Jurkat, Clone E6-1 (cell line): ENCODE results near the gene MAD2L1. TPM values are rescaled to one million over a fixed set of nuclear protein-coding genes. Genes with fewer than 3 reads are reported as not detected.
"Not testable (repeated sequence)": the region's sequence is repeated elsewhere in the genome, so short reads cannot be mapped to it uniquely, and the experiment has no call there.

Experiments used
- DNase-seq: peaks from one replicate; pipeline ENCODE4 v3.0.0-alpha.2; 2011; ENCODE audit warnings: low read depth, low spot score
- H3K4me3 ChIP-seq: 2 replicates; pipeline ENCODE4 v1.5.1; 2011; ENCODE audit warnings: mild to moderate bottlenecking, low read length, control low read depth, moderate library complexity
- polyA plus RNA-seq: library from polyadenylated mRNA; unstranded; fragments of >200 nt; gene quantifications from one replicate; pipeline ENCODE4 v1.2.1, GENCODE V29; 2012; ENCODE audit warnings: missing spikeins; ENCODE audit not compliant: insufficient read length, insufficient read depth

MAD2L1 gene
- 136 TPM for polyA plus RNA-seq

DNA sequence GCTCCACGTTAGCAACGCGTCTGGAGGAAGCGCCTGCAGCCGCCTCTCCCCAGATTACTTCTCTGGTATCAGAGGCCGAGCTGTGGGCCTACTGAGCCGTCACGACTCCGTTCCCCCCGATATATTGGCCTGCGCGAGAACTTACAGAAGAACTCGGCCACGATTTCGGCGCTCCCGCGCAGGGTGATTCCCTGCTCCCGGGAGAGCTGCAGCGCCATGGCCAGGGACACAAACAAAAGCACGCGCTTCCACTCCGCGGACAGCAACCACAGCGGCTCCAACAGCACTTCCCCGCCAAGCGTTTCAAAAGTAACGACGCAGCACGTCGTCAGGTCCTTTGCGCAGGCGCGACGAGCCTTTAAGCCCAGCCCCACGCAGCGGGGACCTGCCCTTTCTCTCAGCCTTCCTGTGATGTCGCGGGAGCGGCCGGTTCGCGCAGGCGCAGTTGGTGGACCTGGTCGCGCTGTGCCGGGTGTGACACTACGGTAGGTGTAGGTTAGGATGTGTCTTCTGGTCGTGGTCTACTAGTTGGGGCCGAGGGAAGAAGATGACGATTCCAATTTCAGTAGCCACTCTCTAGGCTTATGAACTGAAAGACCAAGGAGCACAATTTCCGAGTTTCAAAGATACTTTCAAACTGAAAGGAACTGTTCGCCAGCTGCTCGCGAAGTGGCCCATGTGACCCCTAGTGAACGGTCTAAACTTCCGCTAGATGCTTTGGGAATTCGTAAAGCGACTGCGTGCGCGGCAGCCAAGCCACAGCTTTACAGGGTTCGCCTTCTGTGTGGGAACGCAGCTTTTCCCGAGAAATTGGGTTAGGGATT, at the start of gene MAD2L1:
TSS of gene MAD2L1 (minus strand) at position 332 of the 824 bp plus-strand sequence. CDS start at position 218, 114 bp downstream.
- peak within 1 kb of the TSS; percentile 67 for H3K4me3 ChIP-seq
- DNase-seq, result peak; percentile 97

DNA sequence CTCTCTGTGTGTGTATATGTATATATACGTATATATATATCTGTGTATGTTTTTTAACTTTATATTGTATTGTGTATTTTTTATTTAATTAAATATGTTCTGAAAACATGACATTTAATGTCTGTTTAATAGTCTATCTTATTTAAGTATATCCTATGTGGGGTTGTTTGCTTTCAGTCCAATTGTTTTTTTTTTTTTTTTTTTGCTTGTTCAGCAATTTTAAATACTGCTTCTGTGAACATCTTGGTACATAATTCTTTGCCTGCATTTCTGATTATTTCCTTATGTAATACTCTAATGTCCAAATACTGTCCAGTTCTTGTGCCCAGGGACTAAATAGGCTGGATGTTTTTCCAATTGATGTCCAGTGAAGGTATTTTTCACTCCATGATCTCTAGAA, 45.1 kb upstream of the MAD2L1 start:
- no peak for DNase-seq

DNA sequence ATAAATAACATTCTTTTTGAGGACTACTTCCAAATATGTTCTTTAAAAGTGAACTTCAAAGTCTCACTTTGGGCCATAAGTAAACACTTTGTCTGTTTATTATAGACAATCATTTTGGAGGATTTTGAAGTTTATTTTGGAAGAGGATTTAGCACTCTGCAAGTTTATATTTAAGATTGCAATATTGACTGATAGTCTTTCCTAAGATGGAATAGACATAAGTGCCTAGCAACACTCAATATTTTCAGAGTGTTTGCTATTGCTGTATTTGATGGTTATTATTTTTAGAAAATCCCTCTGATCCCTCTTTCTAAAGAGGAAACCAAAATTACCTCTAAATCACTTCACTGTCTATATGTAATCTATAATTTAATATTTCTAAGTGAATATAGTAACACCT, 42.8 kb upstream of the MAD2L1 start:
- DNase-seq, result no peak
- H3K4me3 ChIP-seq, result no peak overlapping the region

More for the DNA sequence above, 45.1 kb upstream of the MAD2L1 start:
- H3K4me3 ChIP-seq, result no peak overlapping the region

DNA sequence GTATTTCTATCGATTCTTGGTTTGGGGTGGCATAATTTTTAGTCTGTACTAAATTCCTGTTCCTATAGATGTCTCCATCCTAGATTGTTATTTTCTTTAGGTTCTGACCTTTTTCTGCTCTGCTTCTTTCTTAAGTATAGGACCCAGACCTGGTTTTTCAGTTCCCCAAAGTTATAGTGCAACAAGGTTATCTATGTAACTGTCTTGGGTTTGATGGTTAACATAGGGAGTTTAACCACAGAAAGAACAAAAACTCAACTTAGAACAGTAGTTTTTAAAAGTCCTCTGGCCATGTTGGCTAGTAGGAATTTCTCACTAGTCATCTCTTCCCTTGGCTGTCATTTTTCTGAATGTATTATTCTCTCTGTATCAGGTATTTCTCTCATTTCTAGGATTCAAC, 38.8 kb upstream of the MAD2L1 start:
- no peak overlapping the region for H3K4me3 ChIP-seq
- DNase-seq, result no peak

DNA sequence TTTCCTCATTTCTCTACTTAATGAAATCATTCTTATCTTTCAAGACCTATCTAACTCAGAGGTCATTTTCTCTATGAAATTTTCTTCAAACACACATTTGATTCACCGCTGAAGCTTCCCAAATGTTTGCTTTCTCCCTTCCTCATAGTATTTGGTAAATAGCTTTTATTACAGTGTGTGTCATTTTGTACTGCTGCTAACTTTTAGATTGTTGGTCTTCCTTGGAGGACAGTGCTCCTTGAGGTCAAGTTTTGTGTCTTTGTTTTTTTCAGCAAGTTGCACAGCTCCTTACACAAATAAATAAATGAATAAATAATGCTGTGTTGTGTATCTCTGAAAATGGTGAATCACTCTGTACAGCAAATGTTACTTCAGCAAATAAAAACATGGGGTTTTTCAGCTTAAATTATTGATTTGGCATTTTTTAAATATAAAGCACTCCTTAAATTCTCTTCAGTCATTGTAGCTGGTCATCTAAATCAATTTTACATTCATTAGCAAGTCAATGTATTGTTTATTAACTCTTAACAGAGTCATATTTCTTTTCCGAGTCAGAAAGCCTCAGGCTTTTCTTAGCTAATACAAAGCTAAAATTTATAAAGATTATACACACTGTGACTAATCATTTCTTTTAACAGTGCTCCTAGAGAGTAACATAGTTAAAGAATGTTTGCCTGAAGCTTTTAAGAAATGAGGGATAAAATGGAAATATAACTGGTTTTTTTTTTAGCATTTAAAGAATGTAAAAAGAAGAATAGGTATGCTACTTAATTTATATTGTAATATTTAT, 30.1 kb upstream of the MAD2L1 start:
- no peak for DNase-seq
- no peak overlapping the region for H3K4me3 ChIP-seq

DNA sequence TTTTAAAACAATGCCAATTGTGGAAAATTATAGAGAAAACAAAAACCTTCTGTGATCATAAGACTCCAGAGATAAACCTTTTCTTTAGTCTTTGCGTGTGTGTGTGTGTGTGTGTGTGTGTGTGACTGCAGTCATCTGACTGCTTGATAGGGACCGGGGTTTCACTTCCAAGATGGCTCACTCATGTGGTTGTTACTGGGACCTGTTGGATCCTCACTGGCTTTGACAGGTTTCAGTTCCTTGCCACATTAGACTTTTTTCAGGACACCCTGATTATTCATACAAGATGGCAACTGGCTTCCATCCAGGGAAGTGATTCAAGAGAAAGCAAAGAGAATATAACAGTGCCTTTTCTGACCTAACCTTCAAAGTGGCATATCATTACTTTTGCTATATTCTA, 21.9 kb upstream of the MAD2L1 start:
- no peak overlapping the region for H3K4me3 ChIP-seq
- no peak for DNase-seq

DNA sequence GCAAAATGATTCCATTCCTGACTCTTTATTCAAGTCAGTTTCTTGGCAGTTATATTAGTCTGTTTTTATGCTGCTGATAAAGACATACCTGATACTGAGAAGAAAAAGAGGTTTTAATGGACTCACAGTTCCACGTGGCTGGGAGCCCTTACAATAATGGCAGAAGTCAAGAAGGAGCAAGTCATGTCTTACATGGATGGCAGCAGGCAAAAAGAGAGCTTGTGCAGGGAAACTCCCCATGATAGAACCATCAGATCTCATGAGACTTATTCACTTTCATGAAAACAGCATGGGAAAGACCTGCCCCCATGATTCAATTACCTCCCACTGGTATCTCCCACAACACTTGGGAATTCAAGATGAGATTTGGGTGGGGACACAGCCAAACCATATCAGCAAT, 21.4 kb upstream of the MAD2L1 start:
- DNase-seq, H3K4me3 ChIP-seq: not testable (repeated sequence)

DNA sequence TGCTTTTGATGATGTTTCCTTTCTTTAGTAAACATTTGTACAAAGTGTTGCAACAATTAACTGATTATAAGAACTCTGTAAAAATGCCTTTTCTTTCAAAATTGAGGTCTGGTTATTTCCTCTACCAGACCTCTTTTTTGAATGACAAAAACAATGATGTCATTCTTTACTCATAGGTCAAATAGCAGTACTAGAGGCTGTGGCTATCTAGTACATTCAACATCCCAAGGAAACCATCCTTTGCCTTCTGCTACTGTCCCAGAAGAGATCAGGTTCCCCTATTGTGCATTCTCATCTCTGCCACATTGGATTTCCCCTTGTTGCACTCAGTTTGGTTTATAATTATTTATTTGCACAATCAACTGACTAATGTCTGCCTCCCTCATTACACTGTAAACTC, 19.1 kb upstream of the MAD2L1 start:
- no peak overlapping the region for H3K4me3 ChIP-seq
- DNase-seq, result no peak

DNA sequence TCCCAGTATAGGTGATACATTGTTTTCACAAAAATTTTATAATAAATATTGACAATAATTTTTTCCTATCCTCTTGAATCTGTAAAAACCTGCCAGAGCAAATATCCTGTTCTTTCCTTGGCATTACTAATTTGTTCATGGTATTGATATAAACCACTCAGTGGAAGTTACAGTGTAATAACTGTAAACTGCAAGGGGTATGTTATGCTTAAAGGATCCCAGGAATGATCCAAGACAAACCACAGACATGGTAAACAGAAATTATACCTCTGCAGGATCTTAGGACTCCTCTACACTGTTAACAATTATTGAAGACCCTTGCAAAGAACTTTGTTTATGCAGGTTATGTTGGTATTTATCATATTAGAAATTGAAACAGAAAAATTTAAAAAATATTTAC, 17.7 kb upstream of the MAD2L1 start:
- no peak for DNase-seq
- no peak overlapping the region for H3K4me3 ChIP-seq

DNA sequence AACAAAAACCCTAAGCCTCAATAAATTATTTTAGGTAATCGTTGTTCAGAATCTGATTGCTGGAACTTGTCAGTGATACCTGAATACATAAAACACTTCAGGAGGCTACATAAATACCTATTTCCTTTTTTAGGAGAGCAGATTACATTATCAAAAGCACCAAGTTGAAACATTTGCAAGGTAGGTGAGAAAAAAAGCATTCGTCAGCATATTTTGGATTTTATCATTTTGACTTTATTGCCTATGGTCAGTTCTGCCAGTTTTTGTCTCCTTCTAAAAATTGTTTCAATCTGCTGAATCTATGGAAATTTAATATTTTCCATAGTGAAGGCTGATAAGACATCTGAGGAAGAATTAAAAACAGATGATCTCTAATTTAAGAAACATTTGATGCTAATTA, 16.5 kb upstream of the MAD2L1 start:
- no peak overlapping the region for H3K4me3 ChIP-seq
- DNase-seq, result no peak

DNA sequence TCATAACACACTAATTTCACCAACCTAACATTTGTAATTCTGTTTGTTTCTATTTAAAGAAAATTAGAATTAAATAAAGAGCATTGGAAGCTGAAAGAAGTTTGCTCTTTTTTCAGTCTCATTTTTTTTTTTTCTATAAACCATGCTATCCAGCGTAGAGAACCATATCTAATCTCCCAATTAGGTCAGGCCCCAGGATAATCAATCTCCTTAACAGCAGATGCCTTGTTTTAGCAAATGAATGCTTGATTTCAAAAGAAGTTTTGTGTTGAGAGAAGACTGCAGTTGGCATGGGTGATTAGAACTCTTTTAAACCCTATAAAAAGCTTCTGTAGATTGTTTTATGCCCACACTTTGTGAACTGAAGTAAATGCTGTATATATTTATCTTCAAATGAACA, 15.6 kb upstream of the MAD2L1 start:
- no peak overlapping the region for H3K4me3 ChIP-seq
- DNase-seq, result no peak

DNA sequence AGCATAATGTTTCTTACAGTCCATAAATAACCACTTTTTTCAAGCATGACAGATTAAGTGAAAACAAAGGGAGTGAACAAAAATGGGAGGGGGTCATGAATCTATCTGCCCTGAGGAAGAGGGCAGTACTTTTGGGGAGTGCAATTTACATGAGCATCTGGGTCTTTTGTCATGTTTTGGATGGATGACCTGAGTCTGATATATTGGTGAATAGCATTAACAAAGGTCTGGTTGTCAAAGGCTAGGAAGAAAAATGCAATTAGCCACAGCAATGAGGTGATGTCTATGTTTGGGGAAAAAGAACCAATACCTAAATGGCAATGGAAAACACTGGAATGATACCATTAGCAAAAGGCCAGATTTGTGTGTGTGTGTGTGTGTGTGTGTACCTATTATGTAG, 15.1 kb upstream of the MAD2L1 start:
- H3K4me3 ChIP-seq, result no peak overlapping the region
- no peak for DNase-seq

DNA sequence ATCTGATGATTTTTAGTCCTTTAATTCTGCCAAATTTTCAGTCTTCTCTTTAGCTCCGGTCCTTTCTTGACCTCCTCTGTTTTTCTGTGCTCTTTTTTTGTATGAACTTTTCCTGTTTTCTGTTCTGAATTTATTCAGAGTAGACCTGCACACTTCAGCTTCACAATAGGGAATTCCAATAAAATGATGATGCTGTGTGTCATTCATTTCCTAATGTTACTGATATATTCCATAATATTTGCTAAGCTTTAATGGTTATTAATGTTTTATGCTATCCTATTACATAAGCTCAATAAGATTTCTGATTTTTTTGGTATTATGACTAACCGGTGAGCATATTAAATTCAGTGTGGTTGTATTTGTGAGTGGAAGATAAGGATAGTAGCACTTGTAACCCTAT, 13.9 kb upstream of the MAD2L1 start:
- DNase-seq, result no peak
- H3K4me3 ChIP-seq, result no peak overlapping the region

DNA sequence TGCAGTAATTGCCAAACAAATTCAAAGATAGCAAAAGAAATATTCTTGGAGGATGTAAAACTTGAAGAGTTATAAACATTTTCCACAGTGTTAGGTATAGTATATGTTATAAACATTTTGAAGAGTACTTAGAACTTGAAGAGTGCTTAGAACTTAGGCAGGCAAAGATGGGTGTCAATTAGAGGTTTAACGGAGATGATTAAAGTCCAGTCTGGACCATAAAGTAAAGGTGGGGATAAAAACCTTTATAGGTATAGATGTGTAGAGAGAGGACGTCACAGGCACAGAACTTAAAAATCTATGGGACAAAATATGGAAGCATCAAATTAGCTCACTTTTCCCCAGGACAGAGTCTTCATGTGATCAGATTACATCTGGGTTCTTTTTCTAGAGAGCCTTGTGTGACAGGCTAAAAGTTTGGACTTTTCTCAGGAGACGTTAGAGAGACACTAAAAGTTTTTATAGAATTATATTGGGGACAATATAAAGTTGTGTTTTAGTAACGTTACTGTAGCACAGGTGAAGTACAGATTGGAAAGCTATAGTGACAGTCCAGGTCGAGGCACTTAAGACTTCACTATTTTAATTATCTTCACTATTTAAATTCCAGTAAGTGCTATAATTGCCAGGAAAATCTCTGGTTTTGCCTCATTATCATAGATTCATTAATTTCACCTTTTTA, 13.3 kb upstream of the MAD2L1 start:
- DNase-seq, result no peak
- H3K4me3 ChIP-seq, result no peak overlapping the region

DNA sequence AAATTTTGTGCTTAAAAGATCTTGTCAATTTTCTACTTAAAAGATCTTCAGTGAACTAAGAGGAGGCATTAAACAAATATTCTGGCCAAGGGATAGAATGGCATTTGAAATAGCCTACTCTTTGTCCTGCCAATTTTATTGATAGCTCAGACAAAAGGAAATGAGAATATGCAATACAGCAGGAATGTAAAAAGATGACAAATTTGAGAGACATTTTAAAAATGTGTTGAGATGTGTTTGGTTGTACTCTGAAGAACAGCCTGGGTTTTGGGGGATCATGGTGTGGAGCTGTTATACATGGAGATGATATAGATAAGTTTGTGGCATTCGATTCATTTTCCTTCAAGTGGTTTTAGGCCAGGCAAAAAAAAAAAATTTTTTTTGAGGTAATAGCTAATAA, 11.6 kb upstream of the MAD2L1 start:
- no peak for DNase-seq
- H3K4me3 ChIP-seq, result no peak overlapping the region

DNA sequence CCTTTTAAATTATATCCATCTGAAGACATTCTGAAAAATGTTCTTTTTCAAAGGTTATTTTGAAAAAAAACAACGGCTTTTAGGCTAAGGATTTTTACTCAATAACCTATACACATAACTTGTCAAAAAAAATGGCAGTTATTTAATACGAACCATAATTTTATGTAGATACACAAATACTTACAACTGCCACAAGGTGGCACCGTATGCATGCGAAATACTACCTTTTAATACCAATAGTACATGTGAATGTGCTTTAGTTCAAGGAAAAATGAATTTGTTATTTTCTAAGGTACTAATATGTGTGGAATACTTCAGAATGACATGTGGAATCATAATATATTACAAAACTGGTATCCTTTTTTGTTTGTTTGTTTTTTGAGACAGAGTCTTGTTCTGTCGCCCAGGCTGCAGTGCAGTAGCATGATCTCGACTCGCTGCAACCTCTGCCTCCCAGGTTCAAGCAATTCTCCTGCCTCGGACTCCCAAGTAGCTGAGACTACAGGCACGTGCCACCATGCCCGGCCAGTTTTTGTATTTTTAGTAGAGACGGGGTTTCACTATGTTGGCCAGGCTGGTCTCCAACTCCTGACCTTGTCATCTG, 4.6 kb upstream of the MAD2L1 start:
- DNase-seq, result peak; percentile 56
- H3K4me3 ChIP-seq, result no peak overlapping the region

DNA sequence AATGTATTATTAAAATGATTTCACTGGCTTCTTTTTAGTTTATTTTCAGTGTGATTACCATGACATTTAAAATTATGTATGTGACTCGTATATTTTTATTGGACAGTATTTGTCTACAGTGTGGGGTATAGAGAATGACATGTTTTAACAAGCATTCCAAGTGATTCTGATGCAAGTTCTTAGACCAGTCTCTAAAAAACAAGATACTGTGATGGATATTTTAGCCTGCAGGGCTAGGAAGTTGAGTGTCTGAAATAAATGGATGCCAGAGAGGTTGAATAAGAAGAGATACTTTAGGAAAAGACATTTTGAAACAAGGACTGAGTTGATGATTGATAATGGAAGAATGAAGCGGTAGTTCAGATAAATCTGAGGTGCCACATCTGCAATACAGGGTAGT, 3.5 kb upstream of the MAD2L1 start:
- no peak for DNase-seq

DNA sequence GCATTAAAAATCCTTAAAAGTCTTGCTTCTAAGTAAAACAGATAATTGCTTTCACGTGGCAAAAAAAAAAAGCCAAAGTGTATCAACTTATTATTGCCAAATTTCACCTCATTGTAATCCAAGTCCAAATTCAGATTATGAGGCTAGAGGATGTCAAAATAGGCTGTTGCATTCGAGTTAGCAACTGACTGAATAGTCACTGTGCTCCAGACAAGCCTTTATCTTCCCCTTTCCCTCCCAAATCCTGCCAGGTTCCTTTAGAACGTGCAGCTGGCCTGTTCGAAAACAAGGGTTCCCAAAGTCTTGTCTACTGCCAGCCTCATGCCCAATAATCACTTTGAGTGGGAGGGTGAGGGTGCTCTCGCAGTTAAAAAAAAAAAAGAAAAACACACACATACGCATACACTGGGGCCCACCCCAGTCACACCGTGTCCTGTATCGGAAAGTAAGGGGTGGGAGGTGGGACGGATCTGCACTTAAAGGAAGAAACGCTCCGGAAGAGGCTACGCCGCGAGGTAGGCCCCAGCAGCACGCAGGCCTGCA, 603 bp downstream of the MAD2L1 start:
- DNase-seq, result peak; percentile 81

More for the DNA sequence above, 3.5 kb upstream of the MAD2L1 start:
- H3K4me3 ChIP-seq, result no peak overlapping the region

DNA sequence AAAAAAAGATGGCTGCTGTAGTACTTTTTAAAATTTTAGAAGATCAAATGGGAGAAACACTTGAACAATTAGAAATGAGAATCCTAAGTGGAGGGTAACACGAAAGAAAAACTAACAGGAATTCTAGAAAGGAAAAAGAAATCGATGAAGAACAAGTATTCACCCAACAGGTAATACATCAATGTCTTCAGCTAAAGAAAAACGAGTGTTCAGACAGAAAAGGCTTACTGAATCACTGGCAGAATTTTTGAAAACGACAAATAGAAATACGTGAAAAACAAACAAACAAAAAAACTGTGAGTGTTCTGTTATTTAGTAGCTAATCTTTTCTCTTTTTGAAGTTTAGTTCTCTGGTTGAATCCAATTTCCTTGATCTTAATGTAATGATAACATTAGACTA, 1.8 kb downstream of the MAD2L1 start:
- H3K4me3 ChIP-seq, result peak overlapping the region; percentile 67
- DNase-seq, result no peak

More for the DNA sequence above, 603 bp downstream of the MAD2L1 start:
- peak overlapping the region; percentile 67 for H3K4me3 ChIP-seq
